Suprapubic skin (tissue), 3 donors: ENCODE measurements around the gene SMAD1.

Experiments
- CTCF ChIP-seq, 2 donors: fragments of 200-600 bp in 1 of 2; fragments of 450-650 bp in 1 of 2; sonication (generic) in 1 of 2; IDR thresholded peaks; one replicate each; pipeline ENCODE4 v1.5.1; 2016 to 2019; ENCODE audit warnings: antibody characterized with exemption in 2 of 2, mild to moderate bottlenecking in 1 of 2, moderate library complexity in 1 of 2
- POLR2AphosphoS5 ChIP-seq, 3 donors: sonication (generic); formaldehyde crosslinking; IDR thresholded peaks; one replicate each; pipeline ENCODE4 v1.6.1; 2017; ENCODE audit warnings: antibody characterized with exemption in 3 of 3

DNA sequence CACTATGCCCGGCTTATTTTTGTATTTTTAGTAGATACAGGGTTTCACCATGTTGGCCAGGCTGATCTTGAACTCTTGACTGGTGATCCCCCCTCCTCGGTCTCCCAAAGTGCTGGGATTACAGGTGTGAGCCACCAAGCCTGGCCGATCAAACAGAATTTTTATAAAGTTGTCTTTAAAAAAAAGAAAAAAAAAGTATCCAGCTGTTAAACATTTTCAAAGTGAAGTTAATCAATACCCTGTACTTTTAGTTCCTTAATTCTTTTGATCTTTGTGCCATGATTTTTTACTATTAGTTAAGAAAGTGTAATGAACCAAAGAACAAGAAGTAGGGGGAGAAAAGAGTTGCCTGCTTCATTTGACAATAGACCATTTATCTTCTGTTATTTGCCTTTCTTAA is 24.3 kb downstream of the SMAD1 start:
- no peak for TF ChIP-seq CTCF (IDR thresholded peaks at IDR 0.05)
- no peak for TF ChIP-seq POLR2AphosphoS5 (IDR thresholded peaks at IDR 0.05)
